Measurements from ENCODE around the gene MRPS27. TPM values are rescaled to one million over a fixed set of nuclear protein-coding genes. Genes with fewer than 3 reads are reported as not detected.

The MRPS27 gene
- total RNA-seq, 2 donors from 2014 or later = 40.1 to 59.0 TPM

GRCh38 chr5:72280581-72281069 is 39.4 kb downstream of the MRPS27 start:
- no peaks in the 10 kb centered on the region for H3K9me3 ChIP-seq
- TF ChIP-seq CTCF (IDR thresholded peaks at IDR 0.05) = peak; percentile 27 to 64
- peaks cover 0 to 38% of the 10 kb centered on the region in 2 donors for H3K4me1 ChIP-seq
- no peak for DNase-seq (ENCODE audit: low spot score)
- no peaks in the 10 kb centered on the region for H3K27me3 ChIP-seq
- H3K27ac ChIP-seq = peak overlapping the region in 1 of 2 donors; percentile 36
- no peaks in the 10 kb centered on the region for H3K36me3 ChIP-seq
- H3K4me3 ChIP-seq = no peak overlapping the region

GRCh38 chr5:72276219-72276752 is 43.8 kb downstream of the MRPS27 start:
- H3K27me3 ChIP-seq = no peaks in the 10 kb centered on the region
- no peak for DNase-seq (ENCODE audit: low spot score)
- no peak for TF ChIP-seq CTCF (IDR thresholded peaks at IDR 0.05)
- peaks cover 0 to 9% of the 10 kb centered on the region in 2 donors for H3K4me1 ChIP-seq
- no peak overlapping the region for H3K27ac ChIP-seq
- H3K4me3 ChIP-seq = no peak overlapping the region
- H3K36me3 ChIP-seq = no peaks in the 10 kb centered on the region
- H3K9me3 ChIP-seq = no peaks in the 10 kb centered on the region

DNA sequence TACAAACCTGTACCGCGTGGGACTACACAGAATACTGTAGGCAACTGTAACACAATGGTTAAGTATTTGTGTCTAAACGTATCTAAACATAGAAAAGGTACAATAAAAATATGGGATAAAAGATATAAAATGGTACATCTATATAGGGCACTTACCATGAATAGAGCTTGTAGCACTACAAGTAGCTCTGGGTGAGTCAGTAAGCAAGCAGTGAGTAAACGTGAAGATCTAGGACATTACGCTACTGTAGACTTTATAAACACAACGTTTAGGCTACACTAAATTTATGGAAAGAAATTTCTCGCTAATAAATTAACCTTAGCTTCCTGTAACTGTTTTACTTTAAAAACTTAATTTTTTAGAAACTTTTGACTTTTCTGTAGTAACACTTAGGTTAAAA is 46.5 kb downstream of the MRPS27 start:
- peaks cover 0 to 6% of the 10 kb centered on the region in 2 donors for H3K4me1 ChIP-seq
- no peak overlapping the region for H3K27ac ChIP-seq
- DNase-seq (ENCODE audit: low spot score) = no peak
- no peak for TF ChIP-seq CTCF (IDR thresholded peaks at IDR 0.05)
- no peaks in the 10 kb centered on the region for H3K27me3 ChIP-seq
- no peak overlapping the region for H3K4me3 ChIP-seq
- H3K36me3 ChIP-seq = no peaks in the 10 kb centered on the region
- H3K9me3 ChIP-seq = no peaks in the 10 kb centered on the region

GRCh38 chr5:72272398-72272797 is 47.6 kb downstream of the MRPS27 start:
- DNase-seq (ENCODE audit: low spot score) = no peak
- Histone ChIP-seq H3K4me1 (peaks cover 0 to 15% of the 10 kb centered on the region in 2 donors), H3K36me3 (no peaks in the 10 kb centered on the region), H3K27me3 (no peaks in the 10 kb centered on the region), H3K27ac (no peak overlapping the region), H3K4me3 (no peak overlapping the region), H3K9me3 (no peaks in the 10 kb centered on the region)
- TF ChIP-seq CTCF (IDR thresholded peaks at IDR 0.05) = no peak

DNA sequence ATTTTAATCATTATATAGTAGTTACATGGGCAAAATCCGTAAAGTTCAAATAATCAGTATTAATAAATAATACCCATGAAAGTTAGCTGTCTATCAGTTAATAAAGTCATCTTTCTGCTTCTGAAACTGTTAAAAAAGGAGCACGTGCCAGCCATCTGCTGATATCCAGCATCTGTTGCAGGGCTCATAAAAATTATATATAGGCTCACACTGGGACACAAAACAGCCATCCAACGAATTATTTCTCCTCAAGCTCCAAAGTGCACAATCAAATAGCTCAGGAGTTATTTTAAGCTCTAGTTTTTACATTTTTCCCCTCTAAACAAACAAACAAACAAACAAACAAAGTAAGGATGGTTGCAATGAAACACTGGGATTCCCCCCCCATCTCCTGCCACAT is 48.3 kb downstream of the MRPS27 start:
- no peak for DNase-seq (ENCODE audit: low spot score)
- TF ChIP-seq CTCF (IDR thresholded peaks at IDR 0.05) = no peak
- H3K27ac ChIP-seq = no peak overlapping the region

GRCh38 chr5:72270037-72270436 is 50.0 kb downstream of the MRPS27 start:
- Histone ChIP-seq H3K36me3 (no peaks in the 10 kb centered on the region), H3K27ac (no peak overlapping the region), H3K4me1 (peaks cover 0 to 15% of the 10 kb centered on the region in 2 donors), H3K9me3 (no peaks in the 10 kb centered on the region), H3K4me3 (no peak overlapping the region), H3K27me3 (no peaks in the 10 kb centered on the region)
- DNase-seq (ENCODE audit: low spot score) = no peak
- no peak for TF ChIP-seq CTCF (IDR thresholded peaks at IDR 0.05)

More for the DNA sequence above, 48.3 kb downstream of the MRPS27 start:
- no peaks in the 10 kb centered on the region for H3K9me3 ChIP-seq
- H3K4me3 ChIP-seq = no peak overlapping the region
- H3K4me1 ChIP-seq = peaks cover 0 to 15% of the 10 kb centered on the region in 2 donors
- no peaks in the 10 kb centered on the region for H3K36me3 ChIP-seq
- H3K27me3 ChIP-seq = no peaks in the 10 kb centered on the region

All from right atrium auricular region (tissue), 2 donors.